ENCODE measurements around the gene CRADD.
A peak's percentile ranks its signal among the peaks of the same experiment; 100 is the strongest.
"Not testable (repeated sequence)": the region's sequence is repeated elsewhere in the genome, so short reads cannot be mapped to it uniquely, and the experiment has no call there.

Gene CRADD

GRCh38 chr12:93737457-93738198 is 60.5 kb downstream of the CRADD start:
- DNase-seq (ENCODE audit: low read depth), result no peak

GRCh38 chr12:93738199-93739058 is 61.3 kb downstream of the CRADD start:
- DNase-seq (ENCODE audit: low read depth), result no peak

- peak; percentile 48 for DNase-seq (ENCODE audit: low read depth)
Measured at GRCh38 chr12:93740751-93741150, 63.6 kb downstream of the CRADD start.

GRCh38 chr12:93741659-93742109 is 64.5 kb downstream of the CRADD start:
- DNase-seq (ENCODE audit: low read depth), result peak; percentile 57

- peak; percentile 83 for DNase-seq (ENCODE audit: low read depth)
Measured at GRCh38 chr12:93742110-93742934, 65.1 kb downstream of the CRADD start.

- DNase-seq (ENCODE audit: low read depth), result no peak
Measured at GRCh38 chr12:93743229-93743998, 66.2 kb downstream of the CRADD start.

GRCh38 chr12:93743999-93744689 is 67.0 kb downstream of the CRADD start:
- DNase-seq (ENCODE audit: low read depth), result no peak

- no peak for DNase-seq (ENCODE audit: low read depth)
Measured at GRCh38 chr12:93745286-93745685, 68.1 kb downstream of the CRADD start.

GRCh38 chr12:93746572-93747168 is 69.5 kb downstream of the CRADD start:
- DNase-seq (ENCODE audit: low read depth), result no peak

GRCh38 chr12:93748672-93749383 is 71.7 kb downstream of the CRADD start:
- no peak for DNase-seq (ENCODE audit: low read depth)

GRCh38 chr12:93749515-93749914 is 72.3 kb downstream of the CRADD start:
- no peak for DNase-seq (ENCODE audit: low read depth)

GRCh38 chr12:93750056-93750455 is 72.9 kb downstream of the CRADD start:
- DNase-seq (ENCODE audit: low read depth), result no peak

- DNase-seq (ENCODE audit: low read depth), result peak; percentile 15
Measured at GRCh38 chr12:93751864-93752610, 74.9 kb downstream of the CRADD start.

- no peak for DNase-seq (ENCODE audit: low read depth)
Measured at GRCh38 chr12:93753285-93753684, 76.1 kb downstream of the CRADD start.

- DNase-seq (ENCODE audit: low read depth), result no peak
Measured at GRCh38 chr12:93753838-93754429, 76.8 kb downstream of the CRADD start.

- DNase-seq (ENCODE audit: low read depth), result not testable (repeated sequence)
Measured at GRCh38 chr12:93754859-93755258, 77.7 kb downstream of the CRADD start.

- DNase-seq (ENCODE audit: low read depth), result no peak
Measured at GRCh38 chr12:93756288-93756687, 79.1 kb downstream of the CRADD start.

Measured in ELR (cell line).